K562 (cell line): ENCODE data around the gene HDAC10.

Experiments used
- CTCF ChIP-seq, 3 experiments: IDR thresholded peaks in 2 of 3; conservative IDR thresholded peaks in 1 of 3; 2 replicates each; pipeline ENCODE4 v1.5.1; 2011 to 2012; ENCODE audit warnings: low read length in 3 of 3, mild to moderate bottlenecking in 3 of 3, control low read depth in 2 of 3, improper control_type of control experiment in 1 of 3, inconsistent platforms in 1 of 3, low read depth in 1 of 3, mixed read lengths in 1 of 3, moderate library complexity in 1 of 3; ENCODE audit not compliant: insufficient read depth in 2 of 3
- HDAC3 ChIP-seq: fragments of 450-650 bp; IDR thresholded peaks from 2 replicates; pipeline ENCODE4 v1.6.1; 2018; ENCODE audit warnings: borderline replicate concordance, mild to moderate bottlenecking, moderate library complexity; ENCODE audit not compliant: partially characterized antibody
- MAFF ChIP-seq: IDR thresholded peaks from 2 replicates; pipeline ENCODE4 v1.6.1; 2012; ENCODE audit warnings: low read length, improper control_type of control experiment
- NCOR1 ChIP-seq: fragments of 450-650 bp; IDR thresholded peaks from 2 replicates; pipeline ENCODE4 v1.6.1; 2016; ENCODE audit warnings: mild to moderate bottlenecking, moderate library complexity
- SMARCA4 ChIP-seq: fragments of 450-650 bp; IDR thresholded peaks from 2 replicates; pipeline ENCODE4 v1.6.1; 2016
- TF ChIP-seq, protein P1 (sequence below): fragments of 250-450 bp; sonication (Bioruptor Pico); IDR thresholded peaks from 2 replicates; pipeline ENCODE4 v1.5.0; 2020; ENCODE audit warnings: mild to moderate bottlenecking

- TF ChIP-seq CTCF (IDR thresholded peaks at IDR 0.05 in 2 of 3, conservative IDR thresholded peaks at IDR 0.05 in 1 of 3; ENCODE audit: insufficient read depth in 2 of 3, low read depth in 1 of 3, low read length in 3 of 3) (no peak), MAFF (no peak), SMARCA4 (no peak), HDAC3 (no peak), NCOR1 (no peak)
- TF ChIP-seq, protein P1, sequence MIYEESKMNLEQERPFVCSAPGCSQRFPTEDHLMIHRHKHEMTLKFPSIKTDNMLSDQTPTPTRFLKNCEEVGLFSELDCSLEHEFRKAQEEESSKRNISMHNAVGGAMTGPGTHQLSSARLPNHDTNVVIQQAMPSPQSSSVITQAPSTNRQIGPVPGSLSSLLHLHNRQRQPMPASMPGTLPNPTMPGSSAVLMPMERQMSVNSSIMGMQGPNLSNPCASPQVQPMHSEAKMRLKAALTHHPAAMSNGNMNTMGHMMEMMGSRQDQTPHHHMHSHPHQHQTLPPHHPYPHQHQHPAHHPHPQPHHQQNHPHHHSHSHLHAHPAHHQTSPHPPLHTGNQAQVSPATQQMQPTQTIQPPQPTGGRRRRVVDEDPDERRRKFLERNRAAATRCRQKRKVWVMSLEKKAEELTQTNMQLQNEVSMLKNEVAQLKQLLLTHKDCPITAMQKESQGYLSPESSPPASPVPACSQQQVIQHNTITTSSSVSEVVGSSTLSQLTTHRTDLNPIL (CRISPR knock-in tag), result no peak
Measured at GRCh38 chr22:50266994-50267393, 15.9 kb upstream of the HDAC10 start.
